ENCODE data around the gene DARS1.

DARS1 gene

GRCh38 chr2:135987441-135987840, 2.0 kb upstream of the DARS1 start:
- no peak for TF ChIP-seq CTCF (IDR thresholded peaks at IDR 0.05; ENCODE audit: low read depth, low read length)
- no peaks in the 10 kb centered on the region for H3K4me1 ChIP-seq
- no peak overlapping the region for H3K4me3 ChIP-seq (ENCODE audit: low read depth, low read length)
- no peak for DNase-seq
- H3K9me3 ChIP-seq: no peaks in the 10 kb centered on the region
- H3K36me3 ChIP-seq: no peaks in the 10 kb centered on the region
- no peaks in the 10 kb centered on the region for H3K27me3 ChIP-seq

GRCh38 chr2:135986507-135986906, 1.1 kb upstream of the DARS1 start:
- H3K27me3 ChIP-seq: no peaks in the 10 kb centered on the region
- H3K36me3 ChIP-seq: no peaks in the 10 kb centered on the region
- no peak for DNase-seq
- TF ChIP-seq CTCF (IDR thresholded peaks at IDR 0.05; ENCODE audit: low read depth, low read length): no peak
- H3K9me3 ChIP-seq: no peaks in the 10 kb centered on the region
- H3K4me1 ChIP-seq: no peaks in the 10 kb centered on the region
- no peak overlapping the region for H3K4me3 ChIP-seq (ENCODE audit: low read depth, low read length)

GRCh38 chr2:135985826-135986393, 484 bp upstream of the DARS1 start:
- Histone ChIP-seq H3K27me3 (no peaks in the 10 kb centered on the region), H3K36me3 (no peaks in the 10 kb centered on the region), H3K9me3 (no peaks in the 10 kb centered on the region), H3K4me1 (no peaks in the 10 kb centered on the region), H3K4me3 (ENCODE audit: low read depth, low read length) (peak overlapping the region; percentile 83)
- DNase-seq: no peak
- TF ChIP-seq CTCF (IDR thresholded peaks at IDR 0.05; ENCODE audit: low read depth, low read length): no peak

- Histone ChIP-seq H3K27me3 (no peaks in the 10 kb centered on the region), H3K4me3 (ENCODE audit: low read depth, low read length) (peak overlapping the region; percentile 83), H3K4me1 (no peaks in the 10 kb centered on the region), H3K9me3 (no peaks in the 10 kb centered on the region), H3K36me3 (no peaks in the 10 kb centered on the region; the same call in 1 of the 2 replicates)
- no peak for DNase-seq
- TF ChIP-seq CTCF (IDR thresholded peaks at IDR 0.05; ENCODE audit: low read depth, low read length): no peak
Measured at GRCh38 chr2:135984199-135985017, 1.0 kb downstream of the DARS1 start.

GRCh38 chr2:135980434-135981079, 4.9 kb downstream of the DARS1 start:
- Histone ChIP-seq H3K27me3 (no peaks in the 10 kb centered on the region), H3K4me3 (ENCODE audit: low read depth, low read length) (no peak overlapping the region), H3K36me3 (peaks cover 5% of the 10 kb centered on the region), H3K4me1 (no peaks in the 10 kb centered on the region), H3K9me3 (no peaks in the 10 kb centered on the region)
- no peak for TF ChIP-seq CTCF (IDR thresholded peaks at IDR 0.05; ENCODE audit: low read depth, low read length)
- DNase-seq: no peak

GRCh38 chr2:135975702-135976101, 9.7 kb downstream of the DARS1 start:
- no peak for TF ChIP-seq CTCF (IDR thresholded peaks at IDR 0.05; ENCODE audit: low read depth, low read length)
- Histone ChIP-seq H3K9me3 (no peaks in the 10 kb centered on the region), H3K27me3 (no peaks in the 10 kb centered on the region), H3K36me3 (peaks cover 5% of the 10 kb centered on the region), H3K4me3 (ENCODE audit: low read depth, low read length) (no peak overlapping the region), H3K4me1 (no peaks in the 10 kb centered on the region)
- DNase-seq: no peak
